ENCODE measurements around the gene USP12.
A peak's percentile ranks its signal among the peaks of the same experiment; 100 is the strongest.

The USP12 gene

DNA sequence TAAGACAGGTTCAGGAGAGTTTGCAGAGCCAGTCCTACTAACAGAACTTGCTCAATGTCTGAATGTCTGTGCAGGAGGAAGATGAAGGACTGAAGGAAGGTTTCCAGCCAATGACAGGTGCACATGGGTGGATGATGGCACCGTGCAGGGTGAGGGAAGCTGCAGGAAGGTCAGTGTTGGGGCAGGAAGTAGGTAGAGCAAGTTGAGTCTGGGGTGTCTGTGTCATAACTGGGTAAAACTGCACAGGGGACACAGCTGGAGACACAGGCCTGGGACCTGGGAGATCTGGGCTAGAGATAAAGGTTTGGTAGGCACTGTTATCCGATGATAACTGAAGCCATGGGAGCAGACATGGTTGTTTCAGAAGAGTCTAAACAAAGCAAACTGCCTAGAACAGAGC, 116.9 kb downstream of the USP12 start:
- TF ChIP-seq, protein P1, sequence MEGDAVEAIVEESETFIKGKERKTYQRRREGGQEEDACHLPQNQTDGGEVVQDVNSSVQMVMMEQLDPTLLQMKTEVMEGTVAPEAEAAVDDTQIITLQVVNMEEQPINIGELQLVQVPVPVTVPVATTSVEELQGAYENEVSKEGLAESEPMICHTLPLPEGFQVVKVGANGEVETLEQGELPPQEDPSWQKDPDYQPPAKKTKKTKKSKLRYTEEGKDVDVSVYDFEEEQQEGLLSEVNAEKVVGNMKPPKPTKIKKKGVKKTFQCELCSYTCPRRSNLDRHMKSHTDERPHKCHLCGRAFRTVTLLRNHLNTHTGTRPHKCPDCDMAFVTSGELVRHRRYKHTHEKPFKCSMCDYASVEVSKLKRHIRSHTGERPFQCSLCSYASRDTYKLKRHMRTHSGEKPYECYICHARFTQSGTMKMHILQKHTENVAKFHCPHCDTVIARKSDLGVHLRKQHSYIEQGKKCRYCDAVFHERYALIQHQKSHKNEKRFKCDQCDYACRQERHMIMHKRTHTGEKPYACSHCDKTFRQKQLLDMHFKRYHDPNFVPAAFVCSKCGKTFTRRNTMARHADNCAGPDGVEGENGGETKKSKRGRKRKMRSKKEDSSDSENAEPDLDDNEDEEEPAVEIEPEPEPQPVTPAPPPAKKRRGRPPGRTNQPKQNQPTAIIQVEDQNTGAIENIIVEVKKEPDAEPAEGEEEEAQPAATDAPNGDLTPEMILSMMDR (IDR thresholded peaks at IDR 0.05; ENCODE audit: control insufficient read depth, insufficient read depth, low read depth, low read length, missing control alignments), result no peak
- no peak overlapping the region for H3K4me3 ChIP-seq (ENCODE audit: control insufficient read depth, low read depth, low read length)
- DNase-seq (ENCODE audit: low read depth), result no peak

- TF ChIP-seq, protein P1 (IDR thresholded peaks at IDR 0.05; ENCODE audit: control insufficient read depth, insufficient read depth, low read depth, low read length, missing control alignments), result no peak
- no peak overlapping the region for H3K4me3 ChIP-seq (ENCODE audit: control insufficient read depth, low read depth, low read length)
- peak; percentile 55 for DNase-seq (ENCODE audit: low read depth)
Observed at GRCh38 chr13:27053902-27054595, 117.6 kb downstream of the USP12 start.

DNA sequence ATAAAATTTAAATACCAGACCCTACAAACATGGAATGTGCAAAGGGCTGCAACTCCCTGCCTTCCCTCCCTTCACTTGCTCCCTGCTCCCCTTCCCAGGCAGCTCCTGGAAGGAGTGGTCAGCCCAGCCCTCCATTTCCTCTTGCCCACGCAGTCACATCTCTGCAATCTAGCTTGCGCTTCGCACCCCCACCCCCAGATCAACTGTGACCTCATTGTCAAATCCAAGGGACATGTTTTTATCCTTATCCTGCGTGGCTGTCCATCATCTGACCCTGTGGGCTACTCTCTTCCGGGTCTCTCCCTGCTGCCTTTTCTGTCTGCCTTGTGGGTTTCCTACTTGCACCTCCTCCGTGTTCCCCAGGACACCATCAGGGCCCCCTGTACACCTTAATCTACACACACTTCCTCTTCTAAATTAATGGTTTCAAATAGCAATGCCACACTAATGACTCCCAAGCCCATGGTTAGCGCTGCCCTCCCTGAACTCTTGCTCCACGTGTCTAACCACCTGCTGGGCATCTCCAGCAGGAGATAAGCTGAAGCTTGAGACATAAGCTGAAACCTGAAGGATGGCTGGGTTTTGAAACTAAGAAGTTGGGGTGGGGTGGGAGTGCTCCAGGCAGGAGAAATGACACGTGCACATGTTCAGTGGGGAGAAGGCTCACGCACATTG, 118.3 kb downstream of the USP12 start:
- TF ChIP-seq, protein P1 (IDR thresholded peaks at IDR 0.05; ENCODE audit: control insufficient read depth, insufficient read depth, low read depth, low read length, missing control alignments), result no peak
- no peak for DNase-seq (ENCODE audit: low read depth)
- no peak overlapping the region for H3K4me3 ChIP-seq (ENCODE audit: control insufficient read depth, low read depth, low read length)

- no peak for DNase-seq (ENCODE audit: low read depth)
- TF ChIP-seq, protein P1 (IDR thresholded peaks at IDR 0.05; ENCODE audit: control insufficient read depth, insufficient read depth, low read depth, low read length, missing control alignments), result no peak
- no peak overlapping the region for H3K4me3 ChIP-seq (ENCODE audit: control insufficient read depth, low read depth, low read length)
Observed at GRCh38 chr13:27052551-27053208, 118.9 kb downstream of the USP12 start.

- TF ChIP-seq, protein P1 (IDR thresholded peaks at IDR 0.05; ENCODE audit: control insufficient read depth, insufficient read depth, low read depth, low read length, missing control alignments), result no peak
- no peak for DNase-seq (ENCODE audit: low read depth)
- no peak overlapping the region for H3K4me3 ChIP-seq (ENCODE audit: control insufficient read depth, low read depth, low read length)
Observed at GRCh38 chr13:27047081-27047480, 124.5 kb downstream of the USP12 start.

- H3K4me3 ChIP-seq (ENCODE audit: control insufficient read depth, low read depth, low read length), result no peak overlapping the region
- TF ChIP-seq, protein P1 (IDR thresholded peaks at IDR 0.05; ENCODE audit: control insufficient read depth, insufficient read depth, low read depth, low read length, missing control alignments), result no peak
- DNase-seq (ENCODE audit: low read depth), result no peak
Observed at GRCh38 chr13:27044837-27045570, 126.6 kb downstream of the USP12 start.
